ENCODE measurements around the gene CEP83.

Gene CEP83

GRCh38 chr12:94266796-94267536 is 192.7 kb downstream of the CEP83 start:
- no peak for DNase-seq

DNA sequence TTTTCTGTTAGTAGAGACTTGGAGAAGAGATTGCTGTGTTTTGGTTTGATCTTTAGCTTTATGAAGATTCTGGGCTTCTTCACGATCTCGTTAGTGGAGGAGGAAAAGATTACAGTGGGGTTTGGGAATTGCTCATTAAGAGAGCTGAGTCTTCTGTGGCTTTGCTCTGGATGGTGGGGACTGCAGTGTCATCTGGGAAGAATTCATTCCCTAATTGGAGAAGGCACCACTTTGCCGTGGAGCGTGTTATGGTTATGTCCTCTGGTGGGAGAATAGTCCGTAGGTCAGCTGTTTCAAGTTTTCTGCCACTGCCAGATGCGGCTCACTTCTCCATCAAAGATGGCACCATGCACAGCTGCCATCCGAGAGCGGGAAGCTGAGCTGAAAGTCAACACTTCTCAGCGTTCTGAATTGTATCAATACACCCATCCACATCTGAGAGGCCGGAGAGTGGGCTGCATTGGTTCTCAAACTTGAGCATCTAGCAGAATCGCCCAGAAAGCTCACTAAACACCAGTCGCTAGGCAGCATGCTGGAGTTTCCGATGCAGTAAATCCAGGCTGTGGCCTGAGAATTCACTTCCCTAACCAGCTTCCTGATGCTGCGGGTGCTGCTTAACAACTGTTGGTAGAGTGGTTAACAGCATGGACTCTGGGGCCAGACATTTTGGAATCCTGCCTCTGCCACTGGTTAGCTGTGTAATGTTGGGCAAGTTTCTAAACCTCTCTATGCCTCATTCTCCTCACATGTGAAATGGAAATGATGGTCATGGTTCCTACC is 193.5 kb downstream of the CEP83 start:
- no peak for DNase-seq

DNA sequence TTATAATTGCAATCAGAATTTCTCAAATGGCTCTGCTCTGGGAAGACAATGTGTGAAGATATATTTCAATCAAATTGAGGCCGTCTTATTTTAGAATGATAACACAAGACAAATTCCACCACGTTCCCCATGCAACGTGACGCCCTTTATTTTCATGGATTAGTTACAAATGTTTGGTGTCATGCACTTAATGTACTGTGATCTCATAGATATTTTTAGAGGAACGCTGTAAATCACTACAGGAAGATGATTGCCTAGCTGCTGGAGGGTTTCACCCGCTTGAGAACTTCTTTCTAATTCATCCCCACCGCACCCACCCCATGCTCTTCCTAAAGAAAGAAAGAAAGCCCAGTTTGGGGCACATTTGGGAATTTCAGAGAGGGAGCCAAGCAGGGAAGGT is 194.1 kb downstream of the CEP83 start:
- DNase-seq = no peak

DNA sequence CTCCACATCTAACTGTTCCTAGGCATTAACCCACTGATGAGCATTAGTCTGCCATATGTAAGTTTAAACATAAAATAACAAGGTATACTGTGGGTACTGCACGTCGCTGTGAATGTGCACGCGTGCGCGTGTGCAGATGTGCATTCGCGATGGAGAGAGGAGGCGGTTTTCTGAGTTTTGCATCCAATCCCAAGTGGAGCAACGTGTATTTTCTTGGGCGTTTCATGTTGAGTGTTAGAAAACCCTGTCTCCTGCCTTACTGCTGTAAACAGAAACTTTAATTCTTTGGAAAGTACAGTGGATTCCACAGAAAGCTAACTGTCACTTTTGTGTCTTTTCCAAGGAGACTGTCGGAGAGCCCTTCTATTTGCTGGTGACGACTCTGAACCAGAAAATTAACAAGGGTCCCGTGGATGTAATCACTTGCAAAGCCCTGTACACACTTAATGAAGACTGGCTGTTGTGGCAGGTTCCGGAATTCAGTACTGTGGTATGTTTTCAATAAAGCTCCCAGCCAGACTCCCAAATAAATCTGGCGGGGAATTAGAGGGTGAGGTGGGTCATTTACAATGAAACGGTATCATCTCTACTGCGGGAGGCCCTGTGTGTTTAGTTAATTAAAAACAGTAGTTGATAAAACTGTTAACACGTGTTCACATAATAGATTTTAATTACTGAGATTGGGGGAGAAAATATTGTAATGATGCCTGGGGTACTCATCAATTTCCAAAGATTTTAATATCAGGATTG is 194.8 kb downstream of the CEP83 start:
- DNase-seq = no peak

- no peak for DNase-seq
Observed at GRCh38 chr12:94263905-94264561, 195.6 kb downstream of the CEP83 start.

DNA sequence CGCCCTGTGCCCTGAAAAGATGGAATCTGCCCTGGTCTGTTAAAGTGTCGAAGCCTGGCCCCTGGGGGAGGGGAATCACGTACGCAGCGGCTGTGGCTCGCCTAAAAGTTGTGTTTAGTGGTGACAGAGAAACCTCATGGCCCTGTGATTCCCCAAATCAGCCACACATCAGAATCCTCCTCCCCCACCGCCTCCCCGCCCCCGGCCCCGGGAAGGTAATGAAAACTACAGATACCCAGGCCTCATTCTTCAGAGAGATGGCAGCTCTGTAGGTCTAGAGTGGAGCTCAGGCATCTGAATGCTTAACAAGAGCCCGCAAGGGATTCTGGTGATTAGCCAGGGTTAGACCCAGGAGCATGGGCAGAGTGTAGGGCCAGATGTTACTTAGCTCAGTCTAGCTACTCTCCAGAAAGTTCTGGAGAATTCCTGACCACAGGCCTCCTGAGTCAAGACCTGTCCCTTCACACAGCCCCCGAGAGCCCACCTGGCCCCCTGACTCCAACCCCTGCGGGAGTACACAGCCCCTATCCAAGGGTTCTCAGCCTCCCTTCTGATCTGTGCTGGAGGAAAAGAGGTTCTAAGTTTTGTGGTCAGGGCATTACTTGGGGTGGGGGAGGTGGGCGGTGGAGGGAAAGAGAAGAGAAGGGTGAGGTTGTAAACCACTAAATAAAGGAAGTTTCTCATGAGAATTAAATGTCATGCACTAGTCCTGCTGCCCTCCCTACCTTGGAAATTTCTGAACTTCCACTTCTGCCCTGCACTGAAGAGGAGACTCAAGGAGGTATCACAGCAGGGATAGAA is 196.5 kb downstream of the CEP83 start:
- peak; percentile 54 for DNase-seq

GRCh38 chr12:94262228-94263010 is 197.2 kb downstream of the CEP83 start:
- DNase-seq = peak; percentile 21

GRCh38 chr12:94261786-94262185 is 197.9 kb downstream of the CEP83 start:
- no peak for DNase-seq

- no peak for DNase-seq
Observed at GRCh38 chr12:94261119-94261518, 198.5 kb downstream of the CEP83 start.

GRCh38 chr12:94260717-94261116 is 198.9 kb downstream of the CEP83 start:
- DNase-seq = no peak

- DNase-seq = no peak
Observed at GRCh38 chr12:94260017-94260416, 199.7 kb downstream of the CEP83 start.

DNA sequence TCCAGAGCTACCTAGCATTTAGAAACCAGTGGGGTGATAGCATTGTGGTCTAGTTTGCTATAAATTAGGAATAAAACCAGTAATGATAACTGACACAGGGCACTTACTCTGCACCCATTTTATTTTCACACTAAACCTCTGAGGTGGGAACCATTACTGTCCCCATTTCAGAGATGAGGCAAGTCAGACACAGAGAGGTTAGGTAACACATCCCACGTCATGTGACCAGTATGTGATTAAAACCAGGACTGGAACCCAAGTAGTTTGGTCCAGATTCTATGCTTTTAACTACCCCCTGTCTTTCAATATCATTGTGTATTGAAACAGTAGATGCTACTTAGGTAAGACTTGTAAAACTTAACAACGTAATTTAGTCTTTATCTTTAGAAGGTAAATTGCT is 201.1 kb downstream of the CEP83 start:
- DNase-seq = no peak
